Tibial nerve (tissue), 4 donors: ENCODE measurements around the gene PAQR3.

Source experiments
- EP300 ChIP-seq, 2 donors: sonication (generic); formaldehyde crosslinking; IDR thresholded peaks; one replicate each; pipeline ENCODE4 v1.6.1; 2017; ENCODE audit warnings: antibody characterized with exemption in 2 of 2, mild to moderate bottlenecking in 1 of 2
- TF ChIP-seq, protein P1 (sequence below), 5 experiments: fragments of 200-600 bp in 3 of 5; fragments of 450-650 bp in 2 of 5; sonication (generic) in 3 of 5; IDR thresholded peaks; one replicate each; pipeline ENCODE4 v1.5.1; 2016 to 2019; ENCODE audit warnings: antibody characterized with exemption in 5 of 5, mild to moderate bottlenecking in 3 of 5, moderate library complexity in 2 of 5

GRCh38 chr4:78865451-78865850, 73.8 kb downstream of the PAQR3 start:
- TF ChIP-seq, protein P1, sequence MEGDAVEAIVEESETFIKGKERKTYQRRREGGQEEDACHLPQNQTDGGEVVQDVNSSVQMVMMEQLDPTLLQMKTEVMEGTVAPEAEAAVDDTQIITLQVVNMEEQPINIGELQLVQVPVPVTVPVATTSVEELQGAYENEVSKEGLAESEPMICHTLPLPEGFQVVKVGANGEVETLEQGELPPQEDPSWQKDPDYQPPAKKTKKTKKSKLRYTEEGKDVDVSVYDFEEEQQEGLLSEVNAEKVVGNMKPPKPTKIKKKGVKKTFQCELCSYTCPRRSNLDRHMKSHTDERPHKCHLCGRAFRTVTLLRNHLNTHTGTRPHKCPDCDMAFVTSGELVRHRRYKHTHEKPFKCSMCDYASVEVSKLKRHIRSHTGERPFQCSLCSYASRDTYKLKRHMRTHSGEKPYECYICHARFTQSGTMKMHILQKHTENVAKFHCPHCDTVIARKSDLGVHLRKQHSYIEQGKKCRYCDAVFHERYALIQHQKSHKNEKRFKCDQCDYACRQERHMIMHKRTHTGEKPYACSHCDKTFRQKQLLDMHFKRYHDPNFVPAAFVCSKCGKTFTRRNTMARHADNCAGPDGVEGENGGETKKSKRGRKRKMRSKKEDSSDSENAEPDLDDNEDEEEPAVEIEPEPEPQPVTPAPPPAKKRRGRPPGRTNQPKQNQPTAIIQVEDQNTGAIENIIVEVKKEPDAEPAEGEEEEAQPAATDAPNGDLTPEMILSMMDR (IDR thresholded peaks at IDR 0.05): no peak
- TF ChIP-seq EP300 (IDR thresholded peaks at IDR 0.05): no peak
